Ovary (tissue), 3 donors: ENCODE measurements around the gene SCAMP4.

Experiments used
- CTCF ChIP-seq, 3 donors: fragments of 450-650 bp in 2 of 3; fragments of 200-600 bp in 1 of 3; IDR thresholded peaks; one replicate each; pipeline versions ENCODE4 v1.5.1 to v1.8.0; 2016 to 2022; ENCODE audit warnings: antibody characterized with exemption in 3 of 3, mild to moderate bottlenecking in 1 of 3
- POLR2A ChIP-seq: fragments of 450-650 bp; IDR thresholded peaks from one replicate; pipeline ENCODE4 v1.6.1; 2017; ENCODE audit warnings: antibody characterized with exemption, mild to moderate bottlenecking, moderate library complexity
- donor health status: DM: no; HTN: no; CAD: no.

- TF ChIP-seq POLR2A (no peak), CTCF (IDR thresholded peaks at IDR 0.05) (no peak)
Observed at GRCh38 chr19:1969176-1970002, 64.2 kb downstream of the SCAMP4 start.
